IPS-11a (cell line): ENCODE data around the gene PSMA7.
"Not testable (repeated sequence)": the region's sequence is repeated elsewhere in the genome, so short reads cannot be mapped to it uniquely, and the experiment has no call there.

Experiments
- H3K4me3 ChIP-seq: one replicate; pipeline ENCODE4 v1.5.1; 2013; ENCODE audit warnings: low read depth, low read length, control low read depth

PSMA7 gene

GRCh38 chr20:62120990-62121775 lies 22.0 kb downstream of the PSMA7 start:
- peak overlapping the region; percentile 56 for H3K4me3 ChIP-seq

GRCh38 chr20:62120365-62120762 lies 22.8 kb downstream of the PSMA7 start:
- no peak overlapping the region for H3K4me3 ChIP-seq

- no peak overlapping the region for H3K4me3 ChIP-seq
Observed at GRCh38 chr20:62119591-62120364, 23.4 kb downstream of the PSMA7 start.

GRCh38 chr20:62119115-62119514 lies 24.1 kb downstream of the PSMA7 start:
- H3K4me3 ChIP-seq = no peak overlapping the region

- H3K4me3 ChIP-seq = no peak overlapping the region
Observed at GRCh38 chr20:62118113-62119043, 24.8 kb downstream of the PSMA7 start.

GRCh38 chr20:62117658-62118057 lies 25.5 kb downstream of the PSMA7 start:
- H3K4me3 ChIP-seq = no peak overlapping the region

- H3K4me3 ChIP-seq = no peak overlapping the region
Observed at GRCh38 chr20:62117362-62117646, 25.9 kb downstream of the PSMA7 start.

GRCh38 chr20:62116558-62117361 lies 26.4 kb downstream of the PSMA7 start:
- H3K4me3 ChIP-seq = no peak overlapping the region

GRCh38 chr20:62115800-62116407 lies 27.3 kb downstream of the PSMA7 start:
- not testable (repeated sequence) for H3K4me3 ChIP-seq

- no peak overlapping the region for H3K4me3 ChIP-seq
Observed at GRCh38 chr20:62114894-62115293, 28.3 kb downstream of the PSMA7 start.

GRCh38 chr20:62112368-62112767 lies 30.8 kb downstream of the PSMA7 start:
- no peak overlapping the region for H3K4me3 ChIP-seq

GRCh38 chr20:62111148-62111547 lies 32.0 kb downstream of the PSMA7 start:
- H3K4me3 ChIP-seq = no peak overlapping the region

GRCh38 chr20:62105592-62105991 lies 37.6 kb downstream of the PSMA7 start:
- no peak overlapping the region for H3K4me3 ChIP-seq

GRCh38 chr20:62104791-62105345 lies 38.3 kb downstream of the PSMA7 start:
- H3K4me3 ChIP-seq = no peak overlapping the region

GRCh38 chr20:62104234-62104789 lies 38.9 kb downstream of the PSMA7 start:
- H3K4me3 ChIP-seq = no peak overlapping the region

GRCh38 chr20:62103508-62104233 lies 39.5 kb downstream of the PSMA7 start:
- no peak overlapping the region for H3K4me3 ChIP-seq

GRCh38 chr20:62101078-62101477 lies 42.1 kb downstream of the PSMA7 start:
- H3K4me3 ChIP-seq = no peak overlapping the region

GRCh38 chr20:62097881-62098407 lies 45.2 kb downstream of the PSMA7 start:
- H3K4me3 ChIP-seq = no peak overlapping the region
